Activated CD8-positive, alpha-beta T cell treated with anti-CD3 and anti-CD28 coated beads, Interleukin-2, amount 10 ng/mL, durations not matched to agents 7 days and 5 days (primary cell): ENCODE measurements around the gene TMSB4X. TPM values are rescaled to one million over a fixed set of nuclear protein-coding genes. Genes with fewer than 3 reads are reported as not detected.
A peak's percentile ranks its signal among the peaks of the same experiment; 100 is the strongest.
"Not testable (repeated sequence)": the region's sequence is repeated elsewhere in the genome, so short reads cannot be mapped to it uniquely, and the experiment has no call there.

Experiments
- ATAC-seq: fragments of 150-1000 bp; cut with Tn5 transposase; one replicate; pipeline ENCODE4 v1.10.0; 2021; ENCODE audit warnings: moderate library complexity
- CTCF ChIA-PET: fragments of 350-600 bp; sonication (Branson Sonifier 250); formaldehyde crosslinking; loops from one replicate; lab custom pipeline; 2021; ENCODE audit warnings: antibody characterized with exemption; lab: Charles Lee
- POLR2A ChIA-PET: fragments of 350-600 bp; sonication (Branson Sonifier 250); formaldehyde crosslinking; loops from one replicate; lab custom pipeline; 2021; ENCODE audit warnings: antibody characterized with exemption; lab: Charles Lee
- DNase-seq: peaks from one replicate; pipeline ENCODE4 v3.0.0-alpha.2; 2020
- H3K27ac Mint-ChIP-seq: one replicate; pipeline ENCODE4 v1.8.0; 2021; ENCODE audit warnings: mild to moderate bottlenecking, mixed read lengths
- H3K27me3 Mint-ChIP-seq: one replicate; pipeline ENCODE4 v1.8.0; 2021; ENCODE audit warnings: low read depth, mixed read lengths
- H3K36me3 Mint-ChIP-seq: one replicate; pipeline ENCODE4 v1.8.0; 2021; ENCODE audit warnings: low read depth, mixed read lengths
- H3K4me1 Mint-ChIP-seq: one replicate; pipeline ENCODE4 v1.8.0; 2021; ENCODE audit warnings: low read depth, mixed read lengths
- H3K4me3 Mint-ChIP-seq: one replicate; pipeline ENCODE4 v1.8.0; 2021; ENCODE audit warnings: mild to moderate bottlenecking, mixed read lengths
- H3K9me3 Mint-ChIP-seq: one replicate; pipeline ENCODE4 v1.8.0; 2022; ENCODE audit warnings: mixed read lengths; ENCODE audit not compliant: insufficient read depth
- total RNA-seq, 2 experiments: library from RNA; stranded (reverse); gene quantifications; one replicate each; pipeline ENCODE4 v1.2.3, GENCODE V29; 2021

TMSB4X gene
- total RNA-seq, 2 experiments from 2014 or later = 8,800 to 8,961 TPM

GRCh38 chrX:13008851-13009250 is 33.9 kb downstream of the TMSB4X start:
- no peaks in the 10 kb centered on the region for H3K9me3 Mint-ChIP-seq
- H3K36me3 Mint-ChIP-seq = peaks cover 4% of the 10 kb centered on the region
- CTCF ChIA-PET = interaction anchor here (0.6 to 1.4 kb wide), 3 partner anchors 40 to 73 kb away, joined by 3 to 4 read pairs (median 3); no protein-coding TSS in a partner anchor
- no peak for ATAC-seq
- peaks cover 58% of the 10 kb centered on the region for H3K4me1 Mint-ChIP-seq
- no peak overlapping the region for H3K27ac Mint-ChIP-seq
- DNase-seq = no peak
- POLR2A ChIA-PET = interaction anchor here (14.4 kb wide), 1 partner anchor 33 kb away, joined by 211 read pairs; the partner anchor contains the start of gene TMSB4X
- no peaks in the 10 kb centered on the region for H3K27me3 Mint-ChIP-seq
- no peak overlapping the region for H3K4me3 Mint-ChIP-seq

GRCh38 chrX:13009273-13009672 is 34.4 kb downstream of the TMSB4X start:
- no peaks in the 10 kb centered on the region for H3K27me3 Mint-ChIP-seq
- H3K4me3 Mint-ChIP-seq = no peak overlapping the region
- no peaks in the 10 kb centered on the region for H3K9me3 Mint-ChIP-seq
- ATAC-seq (no peak), DNase-seq (no peak)
- H3K27ac Mint-ChIP-seq = no peak overlapping the region
- peaks cover 4% of the 10 kb centered on the region for H3K36me3 Mint-ChIP-seq
- POLR2A ChIA-PET = interaction anchor here (14.4 kb wide), 1 partner anchor 34 kb away, joined by 211 read pairs; the partner anchor contains the start of gene TMSB4X
- H3K4me1 Mint-ChIP-seq = peaks cover 62% of the 10 kb centered on the region
- CTCF ChIA-PET = interaction anchor here (0.6 kb wide), 1 partner anchor 73 kb away, joined by 4 read pairs; no protein-coding TSS in a partner anchor

GRCh38 chrX:13009844-13010243 is 34.9 kb downstream of the TMSB4X start:
- CTCF ChIA-PET = interaction anchor here (1.0 kb wide), 1 partner anchor 9 kb away, joined by 4 read pairs; no protein-coding TSS in a partner anchor
- Mint-ChIP-seq H3K27me3 (no peaks in the 10 kb centered on the region), H3K4me1 (peaks cover 63% of the 10 kb centered on the region), H3K4me3 (no peak overlapping the region), H3K36me3 (peaks cover under 1% of the 10 kb centered on the region), H3K9me3 (no peaks in the 10 kb centered on the region), H3K27ac (no peak overlapping the region)
- POLR2A ChIA-PET = no interaction called here
- DNase-seq = no peak
- no peak for ATAC-seq

GRCh38 chrX:13010546-13010945 is 35.6 kb downstream of the TMSB4X start:
- Mint-ChIP-seq H3K4me3 (no peak overlapping the region), H3K4me1 (peaks cover 62% of the 10 kb centered on the region), H3K9me3 (no peaks in the 10 kb centered on the region), H3K27ac (no peak overlapping the region), H3K36me3 (no peaks in the 10 kb centered on the region), H3K27me3 (no peaks in the 10 kb centered on the region)
- ChIA-PET CTCF (interaction anchor here (1.0 kb wide), 1 partner anchor 10 kb away, joined by 4 read pairs; no protein-coding TSS in a partner anchor), POLR2A (interaction anchor here (0.9 to 1.1 kb wide), 3 partner anchors 31 to 71 kb away, joined by 3 to 4 read pairs (median 3); no protein-coding TSS in a partner anchor)
- DNase-seq (no peak), ATAC-seq (no peak)

GRCh38 chrX:13013363-13014110 is 38.6 kb downstream of the TMSB4X start:
- H3K9me3 Mint-ChIP-seq = no peaks in the 10 kb centered on the region
- peaks cover 50% of the 10 kb centered on the region for H3K4me1 Mint-ChIP-seq
- H3K36me3 Mint-ChIP-seq = no peaks in the 10 kb centered on the region
- peak overlapping the region; percentile 30 for H3K4me3 Mint-ChIP-seq
- no peaks in the 10 kb centered on the region for H3K27me3 Mint-ChIP-seq
- ATAC-seq = peak; percentile 71
- H3K27ac Mint-ChIP-seq = peak overlapping the region; percentile 75
- ChIA-PET POLR2A (interaction anchor here (0.6 to 2.3 kb wide), 10 partner anchors 13 to 74 kb away, joined by 3 to 11 read pairs (median 4); partner anchors contain the start of gene TMSB4X), CTCF (interaction anchor here (0.7 to 3.2 kb wide), 10 partner anchors 10 to 475 kb away, joined by 3 to 11 read pairs (median 4); no protein-coding TSS in a partner anchor)
- DNase-seq = no peak

- peak overlapping the region; percentile 75 for H3K27ac Mint-ChIP-seq
- H3K36me3 Mint-ChIP-seq = no peaks in the 10 kb centered on the region
- CTCF ChIA-PET = interaction anchor here (0.6 to 3.2 kb wide), 9 partner anchors 9 to 474 kb away, joined by 3 to 11 read pairs (median 4); no protein-coding TSS in a partner anchor
- H3K4me1 Mint-ChIP-seq = peaks cover 48% of the 10 kb centered on the region
- H3K27me3 Mint-ChIP-seq = no peaks in the 10 kb centered on the region
- no peaks in the 10 kb centered on the region for H3K9me3 Mint-ChIP-seq
- POLR2A ChIA-PET = interaction anchor here (0.6 to 2.3 kb wide), 7 partner anchors 15 to 73 kb away, joined by 3 to 11 read pairs (median 4); partner anchors contain the start of gene TMSB4X
- ATAC-seq (no peak), DNase-seq (no peak)
- H3K4me3 Mint-ChIP-seq = no peak overlapping the region
These were observed 39.5 kb downstream of the TMSB4X start for GRCh38 chrX:13014111-13015096.

GRCh38 chrX:13015536-13016236 is 40.8 kb downstream of the TMSB4X start:
- Mint-ChIP-seq H3K36me3 (no peaks in the 10 kb centered on the region), H3K9me3 (no peaks in the 10 kb centered on the region), H3K27me3 (no peaks in the 10 kb centered on the region), H3K27ac (no peak overlapping the region), H3K4me3 (no peak overlapping the region), H3K4me1 (peaks cover 48% of the 10 kb centered on the region)
- DNase-seq (no peak), ATAC-seq (peak; percentile 33)
- CTCF ChIA-PET = interaction anchor here (1.0 to 3.2 kb wide), 3 partner anchors 15 to 69 kb away, joined by 3 to 11 read pairs (median 6); no protein-coding TSS in a partner anchor
- POLR2A ChIA-PET = no interaction called here

- H3K4me3 Mint-ChIP-seq, DNase-seq, CTCF ChIA-PET, H3K27me3 Mint-ChIP-seq, ATAC-seq, H3K36me3 Mint-ChIP-seq, H3K27ac Mint-ChIP-seq, H3K9me3 Mint-ChIP-seq: not testable (repeated sequence)
- POLR2A ChIA-PET = interaction anchor here (0.7 kb wide), 1 partner anchor 12 kb away, joined by 3 read pairs; no protein-coding TSS in a partner anchor
- peaks cover 48% of the 10 kb centered on the region for H3K4me1 Mint-ChIP-seq
These were observed 41.8 kb downstream of the TMSB4X start for GRCh38 chrX:13016731-13017130.

GRCh38 chrX:13022926-13023325 is 48.0 kb downstream of the TMSB4X start:
- Mint-ChIP-seq H3K4me3 (no peak overlapping the region), H3K36me3 (peaks cover 10% of the 10 kb centered on the region), H3K27me3 (no peaks in the 10 kb centered on the region), H3K4me1 (peaks cover 49% of the 10 kb centered on the region), H3K9me3 (no peaks in the 10 kb centered on the region), H3K27ac (no peak overlapping the region)
- CTCF ChIA-PET = interaction anchor here (1.6 to 1.7 kb wide), 2 partner anchors 9 to 76 kb away, joined by 5 to 6 read pairs; no protein-coding TSS in a partner anchor
- DNase-seq (no peak), ATAC-seq (no peak)
- POLR2A ChIA-PET = interaction anchor here (0.9 kb wide), 1 partner anchor 68 kb away, joined by 3 read pairs; no protein-coding TSS in a partner anchor

- Mint-ChIP-seq H3K36me3 (peaks cover 10% of the 10 kb centered on the region), H3K4me3 (no peak overlapping the region), H3K27me3 (no peaks in the 10 kb centered on the region), H3K9me3 (no peaks in the 10 kb centered on the region), H3K4me1 (peaks cover 52% of the 10 kb centered on the region), H3K27ac (no peak overlapping the region)
- POLR2A ChIA-PET = no interaction called here
- ATAC-seq = no peak
- DNase-seq = no peak
- CTCF ChIA-PET = interaction anchor here (1.7 kb wide), 1 partner anchor 10 kb away, joined by 5 read pairs; no protein-coding TSS in a partner anchor
These were observed 48.7 kb downstream of the TMSB4X start for GRCh38 chrX:13023567-13023966.
